SK-N-MC (cell line): ENCODE results near the gene FEM1B.

Source experiments
- EZH2 ChIP-seq: fragments of 200-600 bp; sonication (generic); IDR thresholded peaks from one replicate; pipeline ENCODE4 v1.6.1; 2017; ENCODE audit warnings: antibody characterized with exemption
- FOXP2 ChIP-seq: optimal IDR thresholded peaks from 2 replicates; pipeline ENCODE3; 2011; ENCODE audit warnings: mild to moderate bottlenecking, moderate library complexity; ENCODE audit not compliant: insufficient read depth; ENCODE audit errors: extremely low read length, control extremely low read depth
- POLR2AphosphoS5 ChIP-seq: IDR thresholded peaks from 2 replicates; pipeline ENCODE4 v1.6.1; 2012; ENCODE audit warnings: mild to moderate bottlenecking, low read depth, low read length, borderline replicate concordance

DNA sequence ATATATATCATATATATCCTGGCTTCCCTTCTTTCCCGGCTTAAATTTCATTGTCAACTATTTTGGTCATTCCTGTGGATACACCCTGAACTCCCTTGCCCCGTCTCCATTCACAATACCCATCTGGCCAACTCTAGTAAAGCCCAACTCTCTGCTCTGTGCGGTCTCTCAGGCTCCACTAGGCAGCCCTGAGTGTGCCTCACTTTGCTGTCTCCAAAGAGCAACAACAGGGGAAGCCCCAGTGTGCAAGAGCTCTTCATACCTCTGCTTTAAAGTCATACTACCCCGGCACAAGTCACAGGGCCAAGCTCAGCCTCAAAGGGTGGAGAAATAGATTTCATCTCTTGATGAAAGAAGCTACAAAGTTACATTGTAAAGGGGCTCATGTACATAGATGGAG lies 18.9 kb upstream of the FEM1B start:
- no peak for TF ChIP-seq EZH2
- no peak for TF ChIP-seq POLR2AphosphoS5
- TF ChIP-seq FOXP2, result no peak
